GM23338 (cell line): Measurements from ENCODE around the gene LPP. TPM values are rescaled to one million over a fixed set of nuclear protein-coding genes. Genes with fewer than 3 reads are reported as not detected.

Experiments
- ATAC-seq: fragments of 200-7000 bp; cut with Tn5 transposase; 3 replicates; pipeline ENCODE4 v1.9.1; 2020
- DNase-seq: peaks from one replicate; pipeline ENCODE4 v3.0.0-alpha.2; 2015; ENCODE audit warnings: low spot score
- H2AFZ ChIP-seq: fragments of 200-600 bp; sonication (generic); 2 replicates; pipeline ENCODE4 v1.8.0; 2016; ENCODE audit warnings: antibody characterized with exemption, mild to moderate bottlenecking, moderate library complexity
- H3F3A ChIP-seq: fragments of 200-600 bp; sonication (generic); replicated peaks from 2 replicates; pipeline ENCODE4 v1.8.0; 2017; ENCODE audit warnings: antibody characterized with exemption, mixed run types, low read depth
- H3K27ac ChIP-seq: fragments of 200-600 bp; sonication (generic); 2 replicates; pipeline ENCODE4 v1.6.1; 2016; ENCODE audit warnings: low read depth
- H3K27me3 ChIP-seq: fragments of 200-600 bp; sonication (generic); 2 replicates; pipeline ENCODE4 v1.8.0; 2016; ENCODE audit warnings: mild to moderate bottlenecking, mixed run types, moderate library complexity; ENCODE audit not compliant: insufficient read depth
- H3K36me3 ChIP-seq: fragments of 200-600 bp; sonication (generic); 2 replicates; pipeline ENCODE4 v1.8.0; 2016; ENCODE audit warnings: mild to moderate bottlenecking; ENCODE audit not compliant: insufficient read depth
- H3K4me1 ChIP-seq: fragments of 200-600 bp; sonication (generic); 2 replicates; pipeline ENCODE4 v1.8.0; 2016; ENCODE audit warnings: mild to moderate bottlenecking, moderate library complexity; ENCODE audit not compliant: insufficient read depth
- H3K4me2 ChIP-seq: fragments of 200-600 bp; sonication (generic); 2 replicates; pipeline ENCODE4 v1.7.1; 2017; ENCODE audit warnings: mixed run types
- H3K4me3 ChIP-seq: fragments of 200-600 bp; sonication (generic); 2 replicates; pipeline ENCODE4 v1.6.1; 2016; ENCODE audit warnings: mixed run types
- H3K79me2 ChIP-seq: fragments of 200-600 bp; sonication (generic); replicated peaks from 2 replicates; pipeline ENCODE4 v1.8.0; 2017; ENCODE audit warnings: mild to moderate bottlenecking; ENCODE audit not compliant: insufficient read depth
- H3K9me2 ChIP-seq: fragments of 200-600 bp; sonication (generic); 2 replicates; pipeline ENCODE4 v1.8.0; 2017; ENCODE audit not compliant: insufficient read depth
- H4K20me1 ChIP-seq: fragments of 200-600 bp; sonication (generic); replicated peaks from 2 replicates; pipeline ENCODE4 v1.8.0; 2017; ENCODE audit warnings: mild to moderate bottlenecking; ENCODE audit not compliant: insufficient read depth
- H3K27ac Mint-ChIP-seq: 2 replicates; pipeline ENCODE4 v1.8.0; 2020; ENCODE audit warnings: inconsistent platforms, mild to moderate bottlenecking, moderate library complexity, mixed read lengths
- H3K27me3 Mint-ChIP-seq: 3 replicates; pipeline ENCODE4 v1.8.0; 2022; ENCODE audit warnings: low read depth, mild to moderate bottlenecking, moderate library complexity, mixed read lengths, inconsistent platforms; ENCODE audit not compliant: insufficient read depth, poor library complexity
- H3K36me3 Mint-ChIP-seq: 3 replicates; pipeline ENCODE4 v1.8.0; 2021; ENCODE audit warnings: low read depth, mild to moderate bottlenecking, inconsistent platforms, moderate library complexity, mixed read lengths
- H3K4me1 Mint-ChIP-seq: 3 replicates; pipeline ENCODE4 v1.8.0; 2020; ENCODE audit warnings: mild to moderate bottlenecking, inconsistent platforms, mixed read lengths
- H3K4me3 Mint-ChIP-seq: 3 replicates; pipeline ENCODE4 v1.8.0; 2021; ENCODE audit warnings: moderate library complexity, mild to moderate bottlenecking, inconsistent platforms, mixed read lengths
- H3K9me3 Mint-ChIP-seq: 3 replicates; pipeline ENCODE4 v1.8.0; 2020; ENCODE audit warnings: moderate library complexity, mild to moderate bottlenecking, inconsistent platforms, mixed read lengths
- CREB1 ChIP-seq: fragments of 250-450 bp; sonication (Bioruptor Pico); IDR thresholded peaks from 2 replicates; pipeline ENCODE4 v1.5.0; 2020; ENCODE audit warnings: low read depth, mild to moderate bottlenecking, moderate library complexity
- EZH2 ChIP-seq: fragments of 200-600 bp; sonication (generic); IDR thresholded peaks from one replicate; pipeline ENCODE4 v1.8.0; 2017; ENCODE audit warnings: antibody characterized with exemption, mild to moderate bottlenecking, low read depth; ENCODE audit not compliant: unreplicated experiment
- EZH2phosphoT487 ChIP-seq: fragments of 200-600 bp; sonication (generic); IDR thresholded peaks from one replicate; pipeline ENCODE4 v1.8.1; 2018; ENCODE audit warnings: antibody characterized with exemption; ENCODE audit not compliant: unreplicated experiment
- JUNB ChIP-seq: IDR thresholded peaks from one replicate; pipeline ENCODE4 v1.6.1; 2016; ENCODE audit warnings: antibody characterized with exemption; ENCODE audit not compliant: unreplicated experiment
- NANOG ChIP-seq: IDR thresholded peaks from 2 replicates; pipeline ENCODE4 v1.6.1; 2016; ENCODE audit warnings: antibody characterized with exemption, borderline replicate concordance
- POLR2AphosphoS5 ChIP-seq: IDR thresholded peaks from 2 replicates; pipeline ENCODE4 v1.6.1; 2016; ENCODE audit warnings: antibody characterized with exemption, low read depth
- STAT1 ChIP-seq: IDR thresholded peaks from one replicate; pipeline ENCODE4 v1.6.1; 2016; ENCODE audit warnings: antibody characterized with exemption; ENCODE audit not compliant: unreplicated experiment
- ZNF331 ChIP-seq: fragments of 250-450 bp; sonication (Bioruptor Pico); IDR thresholded peaks from 2 replicates; pipeline ENCODE4 v1.5.0; 2020; ENCODE audit warnings: low read depth, mild to moderate bottlenecking, moderate library complexity
- polyA plus RNA-seq: library from polyadenylated mRNA; unstranded; fragments of >200 nt; fragmentation: Nextera tagmentation; extraction: Ambion mirVana; gene quantifications from 2 replicates; pipeline ENCODE4 v1.2.1, GENCODE V29; 2016
- total RNA-seq: library from RNA; depleted of rRNA; stranded (reverse); fragments of >200 nt; shearing (Covaris generic); gene quantifications from 2 replicates; pipeline ENCODE4 v1.2.3, GENCODE V29; 2014
- TF ChIP-seq, protein P1 (sequence below): fragments of 250-450 bp; sonication (Bioruptor Pico); IDR thresholded peaks from 2 replicates; pipeline ENCODE4 v1.5.0; 2020; ENCODE audit warnings: mild to moderate bottlenecking, moderate library complexity
- TF ChIP-seq, protein P2 (sequence below): IDR thresholded peaks from one replicate; pipeline ENCODE4 v1.6.1; 2018; ENCODE audit warnings: antibody characterized with exemption; ENCODE audit not compliant: unreplicated experiment

The LPP gene
- total and polyA plus RNA-seq, 2 experiments from 2014 or later = 23.0 to 35.2 TPM

DNA sequence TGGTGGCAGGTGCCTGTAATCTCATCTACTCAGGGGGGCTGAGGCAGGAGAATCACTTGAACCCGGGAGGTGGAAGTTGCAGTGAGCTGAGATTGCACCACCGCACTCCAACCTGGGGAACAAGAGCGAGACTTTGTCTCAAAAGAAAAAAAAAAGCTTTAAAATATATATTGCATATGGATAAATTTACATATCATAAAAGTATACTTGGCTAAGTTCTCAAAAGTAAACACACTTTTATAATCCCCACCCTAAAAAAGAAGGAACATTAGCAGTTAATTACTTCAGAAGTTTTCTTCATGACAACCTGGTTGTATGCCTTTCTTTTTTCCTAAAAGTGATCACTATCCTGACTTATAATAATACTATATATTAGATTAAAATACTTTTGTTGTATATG is 648.7 kb downstream of the LPP start:
- H2AFZ ChIP-seq = no peak overlapping the region
- DNase-seq (no peak), ATAC-seq (no peak)
- no peaks in the 10 kb centered on the region for H4K20me1 ChIP-seq
- peaks cover 9% of the 10 kb centered on the region; the same call in 2 of the 3 replicates for H3K36me3 Mint-ChIP-seq
- H3K4me3 ChIP-seq = no peak overlapping the region
- H3K27ac ChIP-seq = no peak overlapping the region
- no peak overlapping the region for H3K4me3 Mint-ChIP-seq
- H3K4me1 ChIP-seq = no peaks in the 10 kb centered on the region
- no peaks in the 10 kb centered on the region for H3K4me1 Mint-ChIP-seq
- TF ChIP-seq CREB1 (CRISPR knock-in tag) (no peak), EZH2phosphoT487 (no peak), JUNB (no peak), POLR2AphosphoS5 (no peak), NANOG (no peak), ZNF331 (CRISPR knock-in tag) (no peak), EZH2 (no peak), STAT1 (no peak)
- TF ChIP-seq, protein P1, sequence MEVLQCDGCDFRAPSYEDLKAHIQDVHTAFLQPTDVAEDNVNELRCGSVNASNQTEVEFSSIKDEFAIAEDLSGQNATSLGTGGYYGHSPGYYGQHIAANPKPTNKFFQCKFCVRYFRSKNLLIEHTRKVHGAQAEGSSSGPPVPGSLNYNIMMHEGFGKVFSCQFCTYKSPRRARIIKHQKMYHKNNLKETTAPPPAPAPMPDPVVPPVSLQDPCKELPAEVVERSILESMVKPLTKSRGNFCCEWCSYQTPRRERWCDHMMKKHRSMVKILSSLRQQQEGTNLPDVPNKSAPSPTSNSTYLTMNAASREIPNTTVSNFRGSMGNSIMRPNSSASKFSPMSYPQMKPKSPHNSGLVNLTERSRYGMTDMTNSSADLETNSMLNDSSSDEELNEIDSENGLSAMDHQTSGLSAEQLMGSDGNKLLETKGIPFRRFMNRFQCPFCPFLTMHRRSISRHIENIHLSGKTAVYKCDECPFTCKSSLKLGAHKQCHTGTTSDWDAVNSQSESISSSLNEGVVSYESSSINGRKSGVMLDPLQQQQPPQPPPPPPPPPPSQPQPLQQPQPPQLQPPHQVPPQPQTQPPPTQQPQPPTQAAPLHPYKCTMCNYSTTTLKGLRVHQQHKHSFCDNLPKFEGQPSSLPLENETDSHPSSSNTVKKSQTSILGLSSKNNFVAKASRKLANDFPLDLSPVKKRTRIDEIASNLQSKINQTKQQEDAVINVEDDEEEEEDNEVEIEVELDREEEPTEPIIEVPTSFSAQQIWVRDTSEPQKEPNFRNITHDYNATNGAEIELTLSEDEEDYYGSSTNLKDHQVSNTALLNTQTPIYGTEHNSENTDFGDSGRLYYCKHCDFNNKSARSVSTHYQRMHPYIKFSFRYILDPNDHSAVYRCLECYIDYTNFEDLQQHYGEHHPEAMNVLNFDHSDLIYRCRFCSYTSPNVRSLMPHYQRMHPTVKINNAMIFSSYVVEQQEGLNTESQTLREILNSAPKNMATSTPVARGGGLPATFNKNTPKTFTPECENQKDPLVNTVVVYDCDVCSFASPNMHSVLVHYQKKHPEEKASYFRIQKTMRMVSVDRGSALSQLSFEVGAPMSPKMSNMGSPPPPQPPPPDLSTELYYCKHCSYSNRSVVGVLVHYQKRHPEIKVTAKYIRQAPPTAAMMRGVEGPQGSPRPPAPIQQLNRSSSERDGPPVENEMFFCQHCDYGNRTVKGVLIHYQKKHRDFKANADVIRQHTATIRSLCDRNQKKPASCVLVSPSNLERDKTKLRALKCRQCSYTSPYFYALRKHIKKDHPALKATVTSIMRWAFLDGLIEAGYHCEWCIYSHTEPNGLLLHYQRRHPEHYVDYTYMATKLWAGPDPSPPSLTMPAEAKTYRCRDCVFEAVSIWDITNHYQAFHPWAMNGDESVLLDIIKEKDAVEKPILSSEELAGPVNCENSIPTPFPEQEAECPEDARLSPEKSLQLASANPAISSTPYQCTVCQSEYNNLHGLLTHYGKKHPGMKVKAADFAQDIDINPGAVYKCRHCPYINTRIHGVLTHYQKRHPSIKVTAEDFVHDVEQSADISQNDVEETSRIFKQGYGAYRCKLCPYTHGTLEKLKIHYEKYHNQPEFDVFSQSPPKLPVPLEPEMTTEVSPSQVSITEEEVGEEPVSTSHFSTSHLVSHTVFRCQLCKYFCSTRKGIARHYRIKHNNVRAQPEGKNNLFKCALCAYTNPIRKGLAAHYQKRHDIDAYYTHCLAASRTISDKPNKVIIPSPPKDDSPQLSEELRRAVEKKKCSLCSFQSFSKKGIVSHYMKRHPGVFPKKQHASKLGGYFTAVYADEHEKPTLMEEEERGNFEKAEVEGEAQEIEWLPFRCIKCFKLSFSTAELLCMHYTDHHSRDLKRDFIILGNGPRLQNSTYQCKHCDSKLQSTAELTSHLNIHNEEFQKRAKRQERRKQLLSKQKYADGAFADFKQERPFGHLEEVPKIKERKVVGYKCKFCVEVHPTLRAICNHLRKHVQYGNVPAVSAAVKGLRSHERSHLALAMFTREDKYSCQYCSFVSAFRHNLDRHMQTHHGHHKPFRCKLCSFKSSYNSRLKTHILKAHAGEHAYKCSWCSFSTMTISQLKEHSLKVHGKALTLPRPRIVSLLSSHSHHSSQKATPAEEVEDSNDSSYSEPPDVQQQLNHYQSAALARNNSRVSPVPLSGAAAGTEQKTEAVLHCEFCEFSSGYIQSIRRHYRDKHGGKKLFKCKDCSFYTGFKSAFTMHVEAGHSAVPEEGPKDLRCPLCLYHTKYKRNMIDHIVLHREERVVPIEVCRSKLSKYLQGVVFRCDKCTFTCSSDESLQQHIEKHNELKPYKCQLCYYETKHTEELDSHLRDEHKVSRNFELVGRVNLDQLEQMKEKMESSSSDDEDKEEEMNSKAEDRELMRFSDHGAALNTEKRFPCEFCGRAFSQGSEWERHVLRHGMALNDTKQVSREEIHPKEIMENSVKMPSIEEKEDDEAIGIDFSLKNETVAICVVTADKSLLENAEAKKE (CRISPR knock-in tag) = no peak
- TF ChIP-seq, protein P2, sequence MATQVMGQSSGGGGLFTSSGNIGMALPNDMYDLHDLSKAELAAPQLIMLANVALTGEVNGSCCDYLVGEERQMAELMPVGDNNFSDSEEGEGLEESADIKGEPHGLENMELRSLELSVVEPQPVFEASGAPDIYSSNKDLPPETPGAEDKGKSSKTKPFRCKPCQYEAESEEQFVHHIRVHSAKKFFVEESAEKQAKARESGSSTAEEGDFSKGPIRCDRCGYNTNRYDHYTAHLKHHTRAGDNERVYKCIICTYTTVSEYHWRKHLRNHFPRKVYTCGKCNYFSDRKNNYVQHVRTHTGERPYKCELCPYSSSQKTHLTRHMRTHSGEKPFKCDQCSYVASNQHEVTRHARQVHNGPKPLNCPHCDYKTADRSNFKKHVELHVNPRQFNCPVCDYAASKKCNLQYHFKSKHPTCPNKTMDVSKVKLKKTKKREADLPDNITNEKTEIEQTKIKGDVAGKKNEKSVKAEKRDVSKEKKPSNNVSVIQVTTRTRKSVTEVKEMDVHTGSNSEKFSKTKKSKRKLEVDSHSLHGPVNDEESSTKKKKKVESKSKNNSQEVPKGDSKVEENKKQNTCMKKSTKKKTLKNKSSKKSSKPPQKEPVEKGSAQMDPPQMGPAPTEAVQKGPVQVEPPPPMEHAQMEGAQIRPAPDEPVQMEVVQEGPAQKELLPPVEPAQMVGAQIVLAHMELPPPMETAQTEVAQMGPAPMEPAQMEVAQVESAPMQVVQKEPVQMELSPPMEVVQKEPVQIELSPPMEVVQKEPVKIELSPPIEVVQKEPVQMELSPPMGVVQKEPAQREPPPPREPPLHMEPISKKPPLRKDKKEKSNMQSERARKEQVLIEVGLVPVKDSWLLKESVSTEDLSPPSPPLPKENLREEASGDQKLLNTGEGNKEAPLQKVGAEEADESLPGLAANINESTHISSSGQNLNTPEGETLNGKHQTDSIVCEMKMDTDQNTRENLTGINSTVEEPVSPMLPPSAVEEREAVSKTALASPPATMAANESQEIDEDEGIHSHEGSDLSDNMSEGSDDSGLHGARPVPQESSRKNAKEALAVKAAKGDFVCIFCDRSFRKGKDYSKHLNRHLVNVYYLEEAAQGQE = no peak
- no peak overlapping the region for H3K4me2 ChIP-seq
- no peaks in the 10 kb centered on the region for H3F3A ChIP-seq
- H3K27me3 ChIP-seq = no peaks in the 10 kb centered on the region
- H3K36me3 ChIP-seq = no peaks in the 10 kb centered on the region
- no peak overlapping the region for H3K27ac Mint-ChIP-seq
- peaks cover 12% of the 10 kb centered on the region for H3K9me3 Mint-ChIP-seq
- no peaks in the 10 kb centered on the region for H3K79me2 ChIP-seq
- H3K9me2 ChIP-seq = no peaks in the 10 kb centered on the region
- peaks cover 2% of the 10 kb centered on the region for H3K27me3 Mint-ChIP-seq
